ENCODE results near the gene KCNK10.

KCNK10 gene

GRCh38 chr14:88225721-88226120, 97.3 kb downstream of the KCNK10 start:
- no peak for DNase-seq

GRCh38 chr14:88218119-88218915, 104.8 kb downstream of the KCNK10 start:
- DNase-seq, result no peak

- no peak for DNase-seq
These were observed 110.4 kb downstream of the KCNK10 start for GRCh38 chr14:88212691-88213090.

- DNase-seq, result no peak
These were observed 112.6 kb downstream of the KCNK10 start for GRCh38 chr14:88210426-88210825.

GRCh38 chr14:88209273-88209672, 113.8 kb downstream of the KCNK10 start:
- DNase-seq, result no peak

- no peak for DNase-seq
These were observed 114.2 kb downstream of the KCNK10 start for GRCh38 chr14:88208858-88209257.

GRCh38 chr14:88204221-88204620, 118.8 kb downstream of the KCNK10 start:
- DNase-seq, result no peak

- no peak for DNase-seq
These were observed 119.8 kb downstream of the KCNK10 start for GRCh38 chr14:88203291-88203690.

GRCh38 chr14:88202286-88202685, 120.8 kb downstream of the KCNK10 start:
- DNase-seq, result no peak

GRCh38 chr14:88201851-88202250, 121.2 kb downstream of the KCNK10 start:
- no peak for DNase-seq

GRCh38 chr14:88199882-88200281, 123.2 kb downstream of the KCNK10 start:
- no peak for DNase-seq

- no peak for DNase-seq
These were observed 124.6 kb downstream of the KCNK10 start for GRCh38 chr14:88198446-88198845.

- DNase-seq, result no peak
These were observed 126.1 kb downstream of the KCNK10 start for GRCh38 chr14:88196925-88197324.

- no peak for DNase-seq
These were observed 126.8 kb downstream of the KCNK10 start for GRCh38 chr14:88196116-88196890.

GRCh38 chr14:88195676-88196075, 127.4 kb downstream of the KCNK10 start:
- DNase-seq, result no peak

- no peak for DNase-seq
These were observed 128.5 kb downstream of the KCNK10 start for GRCh38 chr14:88194531-88194930.

- no peak for DNase-seq
These were observed 131.5 kb downstream of the KCNK10 start for GRCh38 chr14:88191605-88192004.

- DNase-seq, result peak; percentile 32
These were observed 133.5 kb downstream of the KCNK10 start for GRCh38 chr14:88189417-88190191.

- no peak for DNase-seq
These were observed 134.2 kb downstream of the KCNK10 start for GRCh38 chr14:88188745-88189416.

- DNase-seq, result no peak
These were observed 137.2 kb downstream of the KCNK10 start for GRCh38 chr14:88185843-88186242.

GRCh38 chr14:88184956-88185355, 138.1 kb downstream of the KCNK10 start:
- no peak for DNase-seq

GRCh38 chr14:88181072-88181471, 142.0 kb downstream of the KCNK10 start:
- DNase-seq, result no peak

GRCh38 chr14:88179716-88180115, 143.4 kb downstream of the KCNK10 start:
- DNase-seq, result no peak

Data from T-helper 9 cell (primary cell).